ENCODE measurements around the gene SPG21.

SPG21 gene

DNA sequence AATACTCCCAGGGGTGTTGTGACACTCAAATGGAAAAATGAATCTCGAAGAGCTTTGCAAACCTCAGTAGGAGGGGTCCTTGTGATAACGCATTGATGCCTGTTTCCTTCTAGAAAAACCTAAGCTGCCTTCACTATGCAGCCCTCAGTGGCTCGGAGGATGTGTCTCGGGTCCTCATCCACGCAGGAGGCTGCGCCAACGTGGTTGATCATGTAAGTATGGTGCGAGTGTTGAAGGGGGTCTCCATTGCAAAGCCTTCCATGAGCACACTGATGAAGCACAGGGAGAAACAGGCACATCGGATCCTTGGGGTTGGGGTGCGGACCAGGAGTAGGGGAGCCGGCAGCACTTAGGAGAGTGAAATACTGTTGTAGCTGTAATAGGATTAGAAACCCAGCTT, 55.7 kb downstream of the SPG21 start:
- DNase-seq = no peak

DNA sequence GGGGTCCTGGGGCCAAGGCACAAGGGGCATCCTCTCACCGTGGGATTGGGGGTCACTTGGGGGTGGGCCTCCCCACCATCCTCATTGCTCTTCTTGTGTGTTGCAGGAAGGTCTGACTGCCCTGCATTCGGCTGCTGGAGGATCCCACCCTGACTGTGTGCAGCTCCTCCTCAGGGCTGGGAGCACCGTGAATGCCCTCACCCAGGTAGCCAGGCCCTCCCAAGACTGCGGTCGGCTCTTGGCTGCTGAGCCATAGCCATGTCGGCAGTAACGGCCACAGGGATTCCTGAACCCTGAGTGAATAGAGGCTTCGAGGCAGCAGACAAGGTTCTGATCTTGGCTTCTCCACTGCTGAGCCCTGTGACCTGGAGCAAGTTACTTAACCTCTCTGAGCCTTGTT, 58.3 kb downstream of the SPG21 start:
- DNase-seq = no peak

DNA sequence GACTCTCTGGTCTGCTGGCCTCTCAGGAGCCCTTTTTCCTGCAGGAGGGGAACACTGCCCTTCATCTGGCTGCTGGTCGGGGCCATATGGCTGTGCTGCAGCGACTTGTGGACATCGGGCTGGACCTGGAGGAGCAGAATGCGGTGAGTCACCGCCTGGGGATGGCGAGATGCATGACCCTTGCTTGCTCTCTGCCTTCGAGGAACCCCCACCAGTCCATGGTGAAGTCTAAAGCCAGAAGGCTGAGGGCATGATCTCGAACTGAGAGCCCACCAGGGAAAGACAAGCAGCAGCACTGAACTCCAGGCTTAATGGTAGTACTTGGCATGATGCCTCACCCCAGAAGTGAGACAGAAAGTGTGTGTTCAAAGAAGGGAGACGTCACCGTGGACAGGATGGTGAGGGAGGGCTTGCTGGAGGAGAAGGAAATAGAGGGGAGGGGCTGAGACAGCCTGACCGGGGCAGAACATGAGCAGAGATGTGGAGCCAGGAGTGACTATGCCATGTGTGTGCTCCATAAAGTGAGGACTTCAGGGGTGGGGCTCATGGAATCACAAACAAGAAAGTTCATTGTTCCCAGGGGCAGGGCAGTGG, 58.8 kb downstream of the SPG21 start:
- DNase-seq = no peak

DNA sequence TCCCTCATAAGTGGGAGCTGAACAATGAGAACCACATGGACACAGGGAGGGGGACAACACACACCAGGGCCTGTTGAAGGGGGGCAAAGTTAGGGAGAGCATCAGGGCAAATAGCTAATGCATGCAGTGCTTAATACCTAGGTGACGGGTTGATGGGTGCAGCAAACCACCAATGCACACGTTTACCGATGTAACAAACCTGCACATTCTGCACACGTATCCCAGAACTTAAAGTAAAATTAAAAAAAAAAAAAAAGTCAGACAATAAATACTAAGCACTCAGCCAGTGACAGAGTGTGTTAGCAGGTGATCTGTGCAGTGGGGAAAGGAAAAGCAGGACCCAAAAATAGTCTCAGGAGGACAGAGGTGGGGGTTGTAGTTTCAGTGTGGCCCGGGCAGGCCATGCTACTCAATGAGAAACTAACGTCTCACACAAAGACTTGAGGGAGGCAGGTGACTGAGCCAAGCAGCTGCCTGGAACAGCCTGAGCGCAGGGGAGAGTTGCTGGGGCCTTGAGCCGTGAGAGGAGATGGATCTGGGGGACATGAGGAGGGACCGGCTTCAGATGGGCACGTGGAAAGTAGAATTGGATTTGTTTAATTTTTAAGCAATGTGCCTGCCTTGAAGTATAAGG, 59.6 kb downstream of the SPG21 start:
- DNase-seq = no peak

DNA sequence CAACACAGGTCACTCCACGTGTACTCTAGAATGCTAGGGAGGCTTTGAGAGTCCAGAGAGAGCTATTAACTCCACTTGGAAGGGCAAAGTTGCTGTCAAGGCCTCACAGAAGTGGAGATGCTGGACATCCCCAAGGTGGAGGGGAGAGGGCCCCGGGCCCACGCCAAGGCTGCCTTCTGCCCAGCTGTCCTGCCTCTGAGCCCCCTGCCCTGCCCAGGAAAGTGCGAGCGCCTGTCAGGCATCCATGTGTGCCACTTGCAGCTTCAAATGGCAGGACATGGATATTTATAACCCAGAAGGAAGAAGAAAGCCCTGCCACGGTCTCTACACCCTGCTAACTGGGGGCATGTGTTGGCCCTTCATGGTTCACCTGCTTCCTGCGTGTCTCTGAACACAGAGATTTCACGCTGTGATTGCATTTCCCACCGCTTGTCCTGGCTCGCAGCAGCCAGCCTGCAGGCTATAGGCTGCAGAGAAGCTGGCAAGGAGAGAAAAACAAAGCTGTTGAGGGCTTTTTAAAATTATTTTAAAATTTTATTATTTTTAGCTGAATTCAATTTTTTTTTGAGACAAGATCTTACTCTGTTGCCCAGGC, 61.0 kb downstream of the SPG21 start:
- DNase-seq = no peak

DNA sequence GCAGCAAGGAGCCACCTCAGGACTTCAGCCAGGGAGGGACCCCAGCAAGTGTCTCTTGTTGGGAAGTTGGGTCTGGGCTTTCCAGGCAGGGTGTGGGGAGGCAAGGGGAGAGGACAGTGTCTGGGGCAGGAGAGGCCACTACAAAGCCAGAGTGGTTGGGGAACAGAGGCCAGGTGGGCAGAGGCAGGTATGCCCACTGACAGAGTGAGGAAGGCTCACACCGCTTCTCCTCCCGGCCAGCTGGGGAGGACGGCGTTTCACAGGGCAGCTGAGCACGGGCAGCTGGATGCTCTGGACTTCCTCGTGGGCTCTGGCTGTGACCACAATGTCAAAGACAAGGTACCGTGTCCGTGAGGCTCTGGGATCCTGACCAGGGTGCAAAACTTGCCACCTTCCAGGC, 63.1 kb downstream of the SPG21 start:
- DNase-seq = no peak

DNA sequence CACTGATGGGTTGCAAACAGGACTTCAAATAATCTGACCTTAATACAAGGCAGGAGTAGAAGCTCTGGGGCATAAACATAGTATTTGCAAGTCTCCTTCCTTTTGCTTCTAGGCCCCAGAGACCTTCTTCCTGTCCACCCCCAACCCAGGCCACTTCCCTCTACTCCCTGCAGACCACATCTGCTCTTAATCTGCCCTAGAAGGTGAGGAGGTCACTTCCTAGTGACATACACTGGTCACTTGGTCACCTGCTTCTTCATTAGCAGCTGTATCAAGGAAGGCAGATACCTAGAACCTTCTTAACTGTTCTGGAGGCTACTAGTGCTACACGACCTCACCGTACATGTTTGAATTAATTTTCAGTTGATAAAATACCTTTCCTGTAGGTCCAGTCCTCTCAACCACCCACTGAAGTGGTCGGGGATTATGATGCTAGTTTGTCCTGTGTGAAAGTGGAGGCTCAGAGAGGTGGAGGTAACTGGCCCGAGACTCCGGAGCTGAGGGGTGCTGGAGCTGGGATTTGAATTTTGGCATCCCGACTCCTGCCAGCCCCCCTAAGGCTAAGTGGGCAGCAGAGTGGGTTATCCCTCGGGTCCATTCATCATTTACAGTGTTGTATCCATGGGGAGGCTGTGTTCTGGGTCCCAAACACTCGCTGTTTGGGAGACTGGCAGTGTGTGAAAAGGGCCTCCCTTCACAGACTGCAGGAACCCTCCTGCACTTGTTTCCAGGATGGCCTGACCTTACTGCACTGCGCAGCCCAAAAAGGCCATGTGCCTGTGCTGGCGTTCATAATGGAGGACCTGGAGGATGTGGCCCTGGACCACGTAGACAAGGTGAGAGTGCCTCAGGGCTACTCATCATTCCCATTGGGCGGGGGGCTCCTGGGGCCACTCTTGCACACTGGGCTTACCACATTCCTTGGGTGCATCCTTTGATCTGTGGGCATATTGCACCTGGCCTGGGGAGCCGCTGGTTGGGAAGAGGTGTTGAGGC, 64.1 kb downstream of the SPG21 start:
- DNase-seq = no peak

DNA sequence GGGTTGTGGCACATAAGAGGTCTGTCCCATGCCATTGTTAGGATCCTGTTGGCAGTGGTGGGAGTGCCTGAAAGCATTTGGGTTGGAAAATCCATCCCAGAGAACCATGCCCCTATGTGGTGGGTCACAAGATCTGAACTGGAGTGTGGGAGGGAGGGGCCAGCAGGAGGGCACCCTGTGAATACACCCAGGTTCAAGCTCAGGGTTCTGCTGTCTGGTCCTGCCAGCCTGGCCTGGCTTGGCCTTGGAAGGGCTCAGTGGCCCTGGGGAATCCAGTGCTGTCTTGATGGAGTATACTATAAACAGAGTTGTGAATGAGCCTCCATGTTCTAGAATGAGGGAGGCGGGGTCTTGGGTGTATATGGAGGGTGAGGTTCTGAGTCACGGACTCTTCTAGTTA, 66.2 kb downstream of the SPG21 start:
- DNase-seq = no peak

DNA sequence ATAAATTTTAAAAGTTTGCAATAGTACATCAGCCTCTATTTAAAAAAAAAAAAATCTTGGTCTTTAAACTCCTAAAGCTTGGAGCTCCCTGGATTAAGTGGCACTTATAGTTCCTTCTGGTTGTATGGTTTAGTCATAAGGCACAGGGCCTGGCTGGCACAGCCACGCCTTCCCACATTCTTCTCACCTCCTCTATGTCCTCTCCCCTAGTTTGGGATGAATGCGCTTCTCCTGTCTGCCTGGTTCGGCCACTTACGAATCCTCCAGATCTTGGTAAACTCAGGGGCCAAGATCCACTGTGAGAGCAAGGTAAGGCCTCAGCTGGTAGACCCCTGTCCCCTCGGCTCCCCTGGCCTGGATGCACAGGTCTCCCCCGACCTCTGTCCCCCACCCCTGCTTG, 68.0 kb downstream of the SPG21 start:
- DNase-seq = no peak

DNA sequence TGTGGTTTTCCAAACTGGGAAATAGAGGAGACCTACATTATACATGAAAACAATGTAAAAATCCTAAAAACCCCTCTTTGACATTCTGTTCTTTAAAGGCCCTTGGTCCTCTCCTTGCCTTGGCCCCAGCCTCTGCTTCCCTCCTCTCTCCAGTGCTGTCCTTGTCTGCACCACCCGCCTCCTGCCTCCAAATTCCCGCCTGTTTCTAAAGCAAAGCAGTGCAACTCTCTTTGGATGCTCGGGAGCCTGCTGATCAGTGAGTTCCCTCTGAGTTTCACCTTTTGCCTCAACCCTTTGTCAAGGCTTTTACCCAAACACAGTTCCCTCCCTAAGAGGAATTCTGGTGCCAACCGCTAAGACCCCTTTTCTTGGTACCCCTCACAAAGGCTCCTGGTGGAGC, 70.0 kb downstream of the SPG21 start:
- no peak for DNase-seq

DNA sequence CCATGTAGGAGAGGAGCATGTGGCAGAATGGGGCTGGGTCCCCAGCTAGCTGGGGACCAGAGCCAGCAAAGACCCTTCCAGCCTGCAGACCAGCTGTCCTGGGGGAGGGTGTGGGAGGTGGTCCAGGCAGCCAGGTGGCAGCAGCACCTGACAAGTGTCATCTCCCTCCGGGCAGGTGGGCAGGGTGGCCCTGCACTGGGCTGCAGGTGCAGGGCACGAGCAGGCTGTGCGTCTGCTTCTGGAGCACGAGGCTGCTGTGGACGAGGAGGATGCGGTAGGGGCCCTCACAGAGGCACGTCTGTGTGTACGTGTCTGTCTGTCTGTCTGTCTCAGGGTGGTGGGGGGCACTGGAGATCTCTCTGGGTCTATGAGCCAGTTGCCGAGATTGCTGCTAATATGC, 72.5 kb downstream of the SPG21 start:
- DNase-seq = no peak

DNA sequence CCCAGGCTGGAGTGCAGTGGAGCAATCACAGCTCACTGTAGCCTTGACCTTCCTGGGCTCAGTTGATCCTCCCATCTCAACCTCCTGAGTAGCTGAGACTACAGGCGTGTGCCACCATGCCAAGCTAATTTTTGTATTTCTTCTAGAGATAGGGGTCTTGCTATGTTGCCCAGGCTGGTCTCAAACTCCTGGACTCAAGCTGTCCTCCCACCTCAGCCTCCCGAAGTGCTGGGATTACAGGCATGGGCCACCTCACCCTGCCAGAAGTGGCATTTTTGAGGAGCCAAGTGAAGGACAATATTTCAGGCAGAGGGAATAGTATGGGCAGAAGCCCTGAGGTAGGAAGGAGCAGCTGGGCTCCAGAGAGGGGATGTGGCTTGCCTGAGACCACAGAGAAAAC, 73.3 kb downstream of the SPG21 start:
- no peak for DNase-seq

DNA sequence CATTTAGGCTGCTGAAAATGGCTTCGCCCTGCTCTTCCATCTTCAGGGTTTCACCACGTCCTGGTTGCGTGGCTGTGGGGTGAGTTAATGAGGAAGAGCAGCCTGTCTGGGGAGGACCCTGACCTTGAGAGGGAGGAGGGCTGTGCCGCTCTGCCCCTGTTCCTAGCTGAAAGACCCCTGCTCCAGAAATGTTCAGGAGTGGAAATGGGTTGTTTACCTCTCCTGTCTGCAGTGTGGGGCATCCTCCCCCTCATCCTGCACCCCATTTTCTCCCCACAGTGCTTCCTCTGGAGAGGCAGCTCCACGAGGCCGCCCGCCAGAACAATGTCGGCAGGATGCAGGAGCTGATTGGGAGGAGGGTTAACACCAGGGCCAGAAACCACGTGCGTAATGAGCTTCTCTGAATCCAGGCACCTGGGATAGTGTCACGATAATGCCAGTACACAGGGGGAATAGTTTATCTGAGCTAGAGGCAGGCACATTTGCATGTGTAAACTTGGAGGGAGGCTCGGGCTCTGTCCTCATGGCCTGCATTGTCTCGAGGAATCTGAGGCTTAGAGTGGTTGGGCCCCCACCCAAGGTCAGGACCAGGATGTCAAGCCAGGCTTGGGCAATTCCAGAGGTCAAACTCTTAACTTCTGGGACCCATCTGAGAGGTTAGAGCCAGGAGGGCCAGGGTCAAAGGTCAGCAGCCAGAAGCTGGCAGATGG, 74.0 kb downstream of the SPG21 start:
- no peak for DNase-seq
